ENCODE results near the gene BRD1. TPM values are rescaled to one million over a fixed set of nuclear protein-coding genes. Genes with fewer than 3 reads are reported as not detected.

BRD1 gene
- total and polyA plus RNA-seq, 9 of the 15 experiments (the other 6 are each of a cell fraction or from before 2014, with no cell fraction given): 0.42 to 17.6 (median 5.5) TPM

- TF ChIP-seq ZNF518B (CRISPR knock-in tag; IDR thresholded peaks at IDR 0.05): no peak
These were observed 53.0 kb downstream of the BRD1 start (continued) for GRCh38 chr22:49774499-49775151.

- Histone ChIP-seq H3K36me3 (ENCODE audit: control insufficient read depth, insufficient read depth, low read length) (peaks cover 35% of the 10 kb centered on the region; the same call in 1 of the 3 replicates), H3K27ac (ENCODE audit: extremely low read depth, low read depth, low read length) (no peak overlapping the region), H3K4me3 (no peak overlapping the region), H3K9me3 (replicated peaks; ENCODE audit: control insufficient read depth, insufficient read depth, low read depth, low read length) (no peaks in the 10 kb centered on the region), H3K9ac (ENCODE audit: insufficient read depth in 1 of 2, low read depth in 2 of 2, low read length in 2 of 2) (no peak overlapping the region), H3K27me3 (ENCODE audit: control insufficient read depth in 2 of 2, insufficient read depth in 2 of 2, low read length in 2 of 2) (no peaks in the 10 kb centered on the region), H3K9me1 (ENCODE audit: control insufficient read depth, insufficient read depth, low read length) (no peaks in the 10 kb centered on the region), H3K4me1 (replicated peaks in 1 of 2; ENCODE audit: control insufficient read depth in 2 of 2, insufficient read depth in 2 of 2, low read length in 2 of 2) (peaks cover 0 to 16% of the 10 kb centered on the region in 2 experiments; a peak in 2 of 5 replicates), H3K79me2 (ENCODE audit: control insufficient read depth, insufficient read depth, low read length) (no peaks in the 10 kb centered on the region), H3K4me2 (ENCODE audit: insufficient read depth, low read length) (no peak overlapping the region), H4K20me1 (replicated peaks; ENCODE audit: control insufficient read depth, insufficient read depth, low read length) (no peaks in the 10 kb centered on the region), H2AFZ (ENCODE audit: low read depth, low read length) (no peak overlapping the region)
- FAIRE-seq (no peak), DNase-seq (ENCODE audit: extremely low read depth in 1 of 4, low spot score in 3 of 4) (no peak), ATAC-seq (no peak)
- intact Hi-C loops (cut with micrococcal nuclease): no loop called here
- WGBS (ENCODE audit: insufficient coverage, low coverage, missing lambda C conversion rate): 98% methylated on average over 11 of the region's 21 CpGs
- no TSS peak for BruUV-seq (replicated peaks)
- in situ Hi-C loops (cut with MboI): no loop called here
- CTCF ChIA-PET (ENCODE audit: low intra/inter-chr PET ratio): no interaction called here
- POLR2A ChIA-PET: no interaction called here
- TF ChIP-seq UBTF (IDR thresholded peaks at IDR 0.05; ENCODE audit: borderline replicate concordance in 1 of 2, low read depth in 2 of 2, low read length in 2 of 2) (no peak), TGIF2 (CRISPR knock-in tag; IDR thresholded peaks at IDR 0.05) (no peak), STAT6 (CRISPR knock-in tag; IDR thresholded peaks at IDR 0.05) (no peak)
These were observed 53.6 kb downstream of the BRD1 start for GRCh38 chr22:49774046-49774445.

All from K562 (cell line).